Osteoblast (primary cell): ENCODE measurements around the gene SF3A1. TPM values are rescaled to one million over a fixed set of nuclear protein-coding genes. Genes with fewer than 3 reads are reported as not detected.

ENCODE experiments used
- DNase-seq: peaks from one replicate; pipeline ENCODE4 v3.0.0; 2011; ENCODE audit warnings: low spot score, mixed read lengths; ENCODE audit not compliant: insufficient read length; ENCODE audit errors: missing footprints
- H2AFZ ChIP-seq: 2 replicates; pipeline ENCODE4 v1.6.0; 2011; ENCODE audit warnings: mild to moderate bottlenecking, low read length
- H3K27ac ChIP-seq: 2 replicates; pipeline ENCODE4 v1.5.1; 2011; ENCODE audit warnings: mild to moderate bottlenecking, low read depth, low read length, moderate library complexity
- H3K27me3 ChIP-seq: 2 replicates; pipeline ENCODE4 v1.6.0; 2012; ENCODE audit warnings: mild to moderate bottlenecking, control low read depth, inconsistent platforms, low read length, moderate library complexity; ENCODE audit not compliant: insufficient read depth
- H3K36me3 ChIP-seq: 2 replicates; pipeline ENCODE4 v1.5.1; 2011; ENCODE audit warnings: mild to moderate bottlenecking, low read length, control low read depth, moderate library complexity; ENCODE audit not compliant: insufficient read depth
- H3K4me1 ChIP-seq: 2 replicates; pipeline ENCODE4 v1.5.1; 2011; ENCODE audit warnings: mild to moderate bottlenecking, low read length, control low read depth, moderate library complexity; ENCODE audit not compliant: insufficient read depth
- H3K4me2 ChIP-seq: 2 replicates; pipeline ENCODE4 v1.6.0; 2011; ENCODE audit warnings: mild to moderate bottlenecking, low read length; ENCODE audit not compliant: insufficient read depth
- H3K4me3 ChIP-seq: fragments of 200-600 bp; sonication (generic); 3 replicates; pipeline ENCODE4 v1.5.1; 2012; ENCODE audit warnings: mild to moderate bottlenecking, low read length, inconsistent platforms; ENCODE audit not compliant: insufficient read depth
- H3K79me2 ChIP-seq: 2 replicates; pipeline ENCODE4 v1.6.0; 2012; ENCODE audit warnings: mild to moderate bottlenecking, low read length, control low read depth, inconsistent platforms; ENCODE audit not compliant: insufficient read depth
- H3K9me3 ChIP-seq: 2 replicates; pipeline ENCODE4 v1.5.1; 2011; ENCODE audit warnings: low read depth, low read length, control low read depth
- H4K20me1 ChIP-seq: 2 replicates; pipeline ENCODE4 v1.6.0; 2012; ENCODE audit warnings: mild to moderate bottlenecking, low read length, control low read depth; ENCODE audit not compliant: insufficient read depth
- CTCF ChIP-seq: IDR thresholded peaks from 2 replicates; pipeline ENCODE4 v1.5.1; 2011; ENCODE audit warnings: mild to moderate bottlenecking, low read depth, low read length, moderate library complexity; ENCODE audit errors: extremely low read depth
- total RNA-seq: library from RNA; depleted of rRNA; stranded (reverse); fragments of >200 nt; gene quantifications from 2 replicates; pipeline ENCODE4 v1.2.3, GENCODE V29; 2012

SF3A1 gene
- total RNA-seq, 1 donor: 21.7 TPM

DNA sequence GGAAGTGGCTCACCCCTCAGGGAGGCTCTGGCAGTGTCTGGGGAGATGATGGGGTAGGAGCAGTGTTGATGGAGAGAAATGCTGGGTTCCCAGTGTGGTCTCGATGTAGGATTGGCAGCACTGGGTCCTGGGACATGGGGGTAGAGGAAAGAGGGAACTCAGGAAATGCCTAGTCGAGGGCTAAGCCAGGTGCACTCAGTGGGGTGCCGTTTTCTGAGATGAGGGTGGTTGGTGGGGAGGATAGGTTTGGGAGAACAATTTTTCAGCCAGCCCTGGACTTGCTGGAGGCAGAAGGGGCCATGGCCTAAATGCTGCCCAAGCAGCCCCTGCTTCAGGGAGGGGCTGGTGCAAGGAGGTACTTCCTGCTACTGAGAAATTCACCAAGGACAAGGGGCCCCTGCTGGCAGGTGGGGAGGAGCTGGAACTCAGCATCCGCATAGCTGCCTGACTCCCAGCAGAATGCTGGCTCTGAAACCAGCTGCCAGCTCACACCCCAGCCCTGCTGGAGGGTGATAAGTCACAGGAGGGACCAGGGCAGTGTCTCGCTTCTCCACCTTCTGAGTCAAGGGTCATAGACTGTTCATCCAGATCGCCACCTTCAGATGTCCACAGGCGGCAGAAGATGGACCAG lies 6.1 kb upstream of the SF3A1 start:
- Histone ChIP-seq H3K79me2 (no peaks in the 10 kb centered on the region), H3K27me3 (no peaks in the 10 kb centered on the region), H4K20me1 (no peaks in the 10 kb centered on the region), H2AFZ (no peak overlapping the region), H3K36me3 (no peaks in the 10 kb centered on the region), H3K27ac (no peak overlapping the region), H3K9me3 (no peaks in the 10 kb centered on the region), H3K4me1 (no peaks in the 10 kb centered on the region), H3K4me2 (no peak overlapping the region), H3K4me3 (no peak overlapping the region)
- DNase-seq: peak; percentile 13
- no peak for TF ChIP-seq CTCF

DNA sequence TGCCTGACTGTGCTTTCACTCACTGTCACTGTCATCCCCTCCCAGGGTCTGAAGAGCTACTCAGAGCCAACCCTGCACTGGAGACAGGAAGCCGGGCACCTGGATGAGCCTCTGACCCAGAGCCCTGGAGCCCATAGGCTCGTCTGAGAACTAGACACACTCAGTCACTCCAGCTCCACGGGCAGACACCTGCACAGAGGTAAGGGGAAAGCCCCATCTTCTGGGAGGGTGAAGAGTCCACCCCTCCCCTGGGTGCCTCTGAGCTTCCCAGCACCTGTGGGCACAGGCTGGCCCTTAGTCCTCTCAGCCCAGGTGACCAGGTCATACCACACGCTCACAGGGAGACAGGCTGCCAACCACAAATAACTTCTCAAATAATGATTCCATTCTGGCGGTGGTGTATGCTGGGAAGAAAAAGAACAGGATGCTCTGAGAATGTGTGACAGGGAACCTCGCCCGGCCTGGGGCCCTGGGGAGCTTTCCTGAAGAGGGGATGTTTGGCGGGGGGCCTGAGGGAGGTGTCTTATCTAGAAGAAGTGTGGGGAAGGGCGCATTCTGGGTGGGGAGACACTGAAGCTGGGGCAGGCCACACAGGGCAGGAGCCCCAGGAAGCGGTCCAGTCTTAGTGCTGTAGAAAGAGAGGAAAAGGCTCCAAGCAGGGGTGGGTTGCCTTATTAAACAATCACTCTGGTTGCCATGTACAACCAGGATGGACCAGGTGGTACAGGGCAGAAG lies 5.4 kb upstream of the SF3A1 start:
- peak; percentile 62 for DNase-seq
- no peaks in the 10 kb centered on the region for H3K36me3 ChIP-seq
- no peak for TF ChIP-seq CTCF
- no peak overlapping the region for H3K4me3 ChIP-seq
- H3K4me1 ChIP-seq: no peaks in the 10 kb centered on the region
- no peak overlapping the region for H3K4me2 ChIP-seq
- H3K27ac ChIP-seq: no peak overlapping the region
- no peak overlapping the region for H2AFZ ChIP-seq
- H3K9me3 ChIP-seq: no peaks in the 10 kb centered on the region
- H3K79me2 ChIP-seq: no peaks in the 10 kb centered on the region
- no peaks in the 10 kb centered on the region for H4K20me1 ChIP-seq
- no peaks in the 10 kb centered on the region for H3K27me3 ChIP-seq

DNA sequence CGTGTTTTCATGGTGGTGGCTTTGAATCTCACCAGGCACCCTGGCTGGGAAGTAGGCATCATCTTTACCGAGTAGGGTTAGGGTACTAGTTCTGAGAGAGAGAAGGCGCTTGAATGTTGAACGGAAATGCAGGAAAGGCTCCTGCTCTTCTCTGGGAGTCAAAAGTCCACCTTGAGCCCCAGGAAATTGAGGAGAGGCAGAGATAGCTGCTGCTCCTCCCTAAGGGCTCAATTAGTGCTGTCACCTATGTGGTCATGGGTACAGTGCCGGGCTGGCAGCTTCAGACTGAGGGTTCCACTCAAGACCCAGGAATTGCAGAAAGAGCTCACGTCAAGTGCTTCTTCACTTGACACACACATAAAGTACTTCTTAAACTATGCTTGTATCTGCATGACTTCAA lies 1.8 kb upstream of the SF3A1 start:
- no peak overlapping the region for H2AFZ ChIP-seq
- no peaks in the 10 kb centered on the region for H3K36me3 ChIP-seq
- peaks cover 31% of the 10 kb centered on the region for H3K79me2 ChIP-seq
- peaks cover 28% of the 10 kb centered on the region for H4K20me1 ChIP-seq
- no peaks in the 10 kb centered on the region for H3K27me3 ChIP-seq
- no peak for TF ChIP-seq CTCF
- no peak overlapping the region for H3K27ac ChIP-seq
- no peak for DNase-seq
- H3K9me3 ChIP-seq: no peaks in the 10 kb centered on the region
- peaks cover 17% of the 10 kb centered on the region for H3K4me1 ChIP-seq
- no peak overlapping the region for H3K4me2 ChIP-seq
- H3K4me3 ChIP-seq: no peak overlapping the region

DNA sequence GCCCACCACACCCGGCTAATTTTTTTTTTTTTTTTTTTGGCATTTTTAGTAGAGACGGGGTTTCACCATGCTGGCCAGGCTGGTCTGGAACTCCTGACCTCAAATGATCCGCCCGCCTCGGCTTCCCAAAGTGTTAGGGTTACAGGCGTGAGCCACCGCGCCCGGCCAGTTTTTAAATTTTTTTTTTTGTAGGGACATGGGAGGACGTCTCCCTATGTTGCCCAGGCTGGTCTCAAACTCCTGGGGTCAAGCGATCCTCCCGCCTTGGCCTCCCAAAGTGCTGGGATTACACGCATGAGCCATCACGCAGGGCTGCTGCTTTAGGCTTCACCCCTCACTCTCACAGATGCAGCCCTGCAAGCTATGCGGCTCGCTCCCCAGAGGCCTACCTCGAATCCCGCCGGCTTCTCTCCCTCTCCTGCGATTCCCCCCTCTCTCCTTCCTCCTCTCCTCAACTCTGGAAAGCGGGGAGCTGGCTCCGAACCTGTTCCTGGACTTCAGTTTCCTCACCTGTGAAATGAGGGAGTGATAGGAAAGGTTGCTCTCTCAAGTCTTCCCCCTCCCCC lies 1.0 kb upstream of the SF3A1 start:
- no peaks in the 10 kb centered on the region for H3K27me3 ChIP-seq
- no peaks in the 10 kb centered on the region for H3K9me3 ChIP-seq
- peaks cover 32% of the 10 kb centered on the region for H4K20me1 ChIP-seq
- H3K4me1 ChIP-seq: peaks cover 17% of the 10 kb centered on the region
- DNase-seq: peak; percentile 37
- TF ChIP-seq CTCF: no peak
- H3K4me2 ChIP-seq: peak overlapping the region; percentile 92
- H3K4me3 ChIP-seq: peak overlapping the region; percentile 98
- no peak overlapping the region for H2AFZ ChIP-seq
- H3K36me3 ChIP-seq: peaks cover 4% of the 10 kb centered on the region
- no peak overlapping the region for H3K27ac ChIP-seq
- peaks cover 37% of the 10 kb centered on the region for H3K79me2 ChIP-seq
